ENCODE results near the gene TBX4.

TBX4 gene

GRCh38 chr17:61454381-61455323 is 2.4 kb downstream of the TBX4 start:
- TF ChIP-seq CTCF (IDR thresholded peaks at IDR 0.05; ENCODE audit: low read depth, low read length) = no peak
- Histone ChIP-seq H3K27ac (no peak overlapping the region), H3K9me3 (ENCODE audit: severe bottlenecking) (peaks cover 15% of the 10 kb centered on the region), H3K27me3 (ENCODE audit: insufficient read depth, low read depth, severe bottlenecking) (no peaks in the 10 kb centered on the region), H3K4me3 (ENCODE audit: low read depth, low read length) (no peak overlapping the region), H3K36me3 (no peaks in the 10 kb centered on the region)
- DNase-seq = no peak

DNA sequence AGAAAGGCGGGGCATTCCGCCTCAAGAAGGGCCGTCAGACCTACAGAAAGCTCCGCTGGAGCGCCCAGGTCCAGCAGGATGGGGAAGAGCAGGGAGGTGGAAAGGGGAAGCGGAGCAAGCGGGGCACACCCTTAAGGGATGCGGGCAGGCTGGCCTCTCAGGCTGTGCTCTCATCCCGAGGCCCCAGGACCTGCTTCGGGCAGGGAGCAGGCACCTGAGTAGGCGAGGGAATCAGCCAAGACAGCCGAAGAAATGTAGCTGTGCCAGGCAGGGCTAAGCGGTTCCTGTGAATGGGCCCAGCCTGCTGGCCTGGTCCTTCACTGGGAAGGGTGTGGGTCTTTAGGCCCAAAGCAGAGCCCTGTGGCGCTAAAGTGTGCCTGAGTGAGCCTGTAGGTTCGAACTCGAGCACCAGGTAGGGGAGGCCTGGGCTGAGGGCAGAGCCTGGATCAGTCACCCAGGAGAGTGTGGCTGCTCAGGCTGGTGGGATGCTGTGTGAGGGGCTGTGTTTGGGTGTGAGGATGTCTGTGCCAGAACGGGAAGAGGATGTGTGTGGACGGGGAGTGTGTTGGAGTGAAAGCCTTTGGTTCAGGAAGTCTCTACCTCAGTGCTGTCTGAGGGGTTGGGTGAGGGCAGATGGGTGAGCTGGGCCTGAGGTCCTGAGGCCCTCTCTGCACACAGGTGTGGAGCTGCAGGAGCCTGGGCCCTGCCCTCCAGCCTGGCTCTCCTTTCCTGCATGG is 3.3 kb downstream of the TBX4 start:
- no peak overlapping the region for H3K4me3 ChIP-seq (ENCODE audit: low read depth, low read length)
- DNase-seq = no peak

GRCh38 chr17:61456061-61456681 is 3.9 kb downstream of the TBX4 start:
- no peak for DNase-seq
- Histone ChIP-seq H3K27me3 (ENCODE audit: insufficient read depth, low read depth, severe bottlenecking) (no peaks in the 10 kb centered on the region), H3K36me3 (no peaks in the 10 kb centered on the region), H3K9me3 (ENCODE audit: severe bottlenecking) (peaks cover 15% of the 10 kb centered on the region), H3K4me3 (ENCODE audit: low read depth, low read length) (no peak overlapping the region), H3K27ac (no peak overlapping the region)
- no peak for TF ChIP-seq CTCF (IDR thresholded peaks at IDR 0.05; ENCODE audit: low read depth, low read length)

More for the DNA sequence above, 3.3 kb downstream of the TBX4 start:
- no peaks in the 10 kb centered on the region for H3K27me3 ChIP-seq (ENCODE audit: insufficient read depth, low read depth, severe bottlenecking)
- H3K27ac ChIP-seq = no peak overlapping the region
- H3K9me3 ChIP-seq (ENCODE audit: severe bottlenecking) = peaks cover 15% of the 10 kb centered on the region
- TF ChIP-seq CTCF (IDR thresholded peaks at IDR 0.05; ENCODE audit: low read depth, low read length) = no peak
- no peaks in the 10 kb centered on the region for H3K36me3 ChIP-seq

DNA sequence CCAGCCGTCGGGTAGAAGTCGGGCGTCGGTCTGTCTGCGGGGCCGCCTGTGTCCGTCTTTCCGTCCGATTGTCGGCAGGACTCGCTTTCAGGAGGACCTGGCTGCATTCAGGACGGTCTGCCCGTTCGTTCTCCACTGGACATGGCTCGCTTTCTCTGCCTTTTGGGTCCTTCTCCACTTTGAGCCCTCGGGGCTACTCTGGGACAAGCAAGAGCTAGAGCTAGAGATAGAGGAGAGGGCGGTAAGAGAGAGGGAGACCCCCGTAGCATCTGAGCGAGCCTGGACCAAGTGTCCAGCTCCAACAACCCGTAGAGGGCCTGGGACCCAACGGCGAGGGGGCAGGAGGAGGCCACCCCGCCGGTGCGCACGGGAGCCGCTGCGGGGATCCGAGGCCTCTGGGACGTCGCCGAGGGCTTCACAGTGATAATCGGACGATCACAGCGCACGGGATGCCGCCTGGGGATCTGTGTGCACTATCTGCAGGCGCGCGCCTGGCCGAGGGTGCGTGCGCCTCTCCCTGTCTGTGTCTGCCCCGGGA is 4.5 kb downstream of the TBX4 start:
- H3K4me3 ChIP-seq (ENCODE audit: low read depth, low read length) = no peak overlapping the region
- H3K27ac ChIP-seq = no peak overlapping the region
- H3K9me3 ChIP-seq (ENCODE audit: severe bottlenecking) = peaks cover 15% of the 10 kb centered on the region
- H3K27me3 ChIP-seq (ENCODE audit: insufficient read depth, low read depth, severe bottlenecking) = no peaks in the 10 kb centered on the region
- H3K36me3 ChIP-seq = no peaks in the 10 kb centered on the region
- DNase-seq = no peak
- TF ChIP-seq CTCF (IDR thresholded peaks at IDR 0.05; ENCODE audit: low read depth, low read length) = no peak

DNA sequence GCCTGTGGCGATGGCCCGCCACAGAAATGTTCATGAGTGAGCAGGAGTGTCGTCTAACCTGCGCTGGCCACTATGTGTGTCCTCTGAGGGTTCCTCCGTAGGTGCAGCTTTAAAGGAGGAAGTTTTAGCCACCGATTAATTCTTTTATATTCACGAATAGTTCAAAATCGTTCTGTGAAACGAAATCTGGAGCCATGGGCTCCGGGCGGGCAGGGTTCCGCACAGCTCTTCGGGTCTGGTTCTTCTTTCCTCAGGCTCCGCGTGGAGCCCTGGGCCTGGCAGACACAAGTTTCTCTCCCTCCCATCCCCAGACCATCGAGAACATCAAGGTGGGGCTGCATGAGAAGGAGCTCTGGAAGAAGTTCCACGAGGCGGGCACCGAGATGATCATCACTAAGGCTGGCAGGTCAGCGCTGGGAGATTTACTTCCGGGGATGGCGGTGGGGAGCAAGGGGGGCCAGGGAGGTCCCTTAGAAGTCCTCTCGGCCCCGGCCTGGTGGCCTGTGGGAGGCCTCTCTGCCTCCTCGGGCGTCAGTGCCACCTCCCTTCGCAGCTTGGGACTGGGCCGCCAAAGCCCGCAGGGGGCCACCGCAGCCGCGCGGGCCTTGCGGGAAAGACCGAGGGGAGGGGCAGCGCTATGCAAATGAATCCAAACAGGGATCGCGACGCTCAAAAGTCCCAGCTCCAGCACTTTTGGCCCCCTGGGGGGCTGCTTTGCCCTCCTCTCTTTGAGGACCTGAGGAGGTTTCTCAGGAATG is 5.2 kb downstream of the TBX4 start:
- Histone ChIP-seq H3K36me3 (no peaks in the 10 kb centered on the region), H3K27me3 (ENCODE audit: insufficient read depth, low read depth, severe bottlenecking) (no peaks in the 10 kb centered on the region), H3K9me3 (ENCODE audit: severe bottlenecking) (peaks cover 17% of the 10 kb centered on the region), H3K27ac (no peak overlapping the region), H3K4me3 (ENCODE audit: low read depth, low read length) (no peak overlapping the region)
- TF ChIP-seq CTCF (IDR thresholded peaks at IDR 0.05; ENCODE audit: low read depth, low read length) = no peak
- DNase-seq = no peak

Measured in WERI-Rb-1 (cell line).